ENCODE results near the gene CRY1.

The CRY1 gene

DNA sequence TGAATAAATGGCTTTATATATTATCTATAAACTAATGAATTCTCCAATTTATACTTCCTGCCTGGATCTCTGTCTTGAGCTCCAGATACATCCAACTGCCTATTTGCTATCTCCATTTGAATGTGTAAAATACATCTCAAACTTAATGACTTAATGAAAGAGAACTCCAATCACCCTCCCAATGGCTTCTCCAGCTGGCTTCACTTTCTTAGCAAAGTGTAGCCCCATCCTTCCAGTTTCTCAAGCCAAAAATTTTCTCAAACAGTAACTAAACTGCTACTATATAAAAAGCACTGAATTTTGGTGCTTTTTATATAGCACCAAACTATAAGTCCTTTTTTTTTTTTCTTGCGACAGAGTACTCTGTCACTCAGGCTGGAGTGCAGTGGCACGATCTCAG, 2.6 kb downstream of the CRY1 start:
- H2AFZ ChIP-seq (ENCODE audit: low read depth, low read length, severe bottlenecking), result no peak overlapping the region
- H4K20me1 ChIP-seq (ENCODE audit: low read depth, low read length), result no peaks in the 10 kb centered on the region
- 0 out of 2 replicates have a peak, but pooled peaks cover 4% of the 10 kb centered on the region for H3K9me3 ChIP-seq (ENCODE audit: insufficient read depth, low read length)
- H3F3A ChIP-seq (ENCODE audit: insufficient read depth), result no peaks in the 10 kb centered on the region
- H3K9ac ChIP-seq (ENCODE audit: low read length), result no peak overlapping the region
- H3K36me3 ChIP-seq (ENCODE audit: low read length), result no peaks in the 10 kb centered on the region
- H3K79me2 ChIP-seq (ENCODE audit: insufficient read depth, low read length), result no peaks in the 10 kb centered on the region
- no peaks in the 10 kb centered on the region for H3K9me2 ChIP-seq (replicated peaks; ENCODE audit: insufficient read depth, low read length)
- H3K4me3 ChIP-seq (ENCODE audit: insufficient read depth, low read length, poor library complexity, severe bottlenecking), result no peak overlapping the region
- no peak overlapping the region for H3K27ac ChIP-seq (ENCODE audit: low read depth, low read length)
- no peaks in the 10 kb centered on the region for H3K27me3 ChIP-seq (ENCODE audit: low read length)
- H3K4me2 ChIP-seq (ENCODE audit: low read depth, low read length, poor library complexity, severe bottlenecking), result no peak overlapping the region
- TF ChIP-seq EZH2phosphoT487 (conservative IDR thresholded peaks at IDR 0.05; ENCODE audit: low read length) (no peak), CTCF (IDR thresholded peaks at IDR 0.05; ENCODE audit: insufficient read depth, low read length, poor library complexity, severe bottlenecking) (no peak)

DNA sequence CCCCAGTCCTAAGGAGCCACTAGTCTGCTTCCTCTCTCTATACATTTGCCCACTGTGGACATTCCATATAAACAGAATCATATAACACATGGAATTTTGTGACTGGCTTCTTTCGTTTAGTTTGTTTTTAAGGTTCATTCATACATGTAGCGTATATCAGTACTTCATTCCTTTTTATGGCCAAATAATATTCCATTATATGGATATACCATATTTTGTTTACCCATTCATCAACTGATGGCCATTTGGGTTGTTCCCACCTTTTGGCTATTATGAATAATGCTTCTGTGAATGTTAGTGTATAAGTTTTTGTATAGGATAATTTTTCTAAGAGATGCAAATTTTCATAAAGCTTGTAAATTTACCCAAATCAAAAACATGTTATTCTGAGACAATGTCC, 4.4 kb downstream of the CRY1 start:
- H2AFZ ChIP-seq (ENCODE audit: low read depth, low read length, severe bottlenecking), result no peak overlapping the region

GRCh38 chr12:107086314-107086713, 7.0 kb downstream of the CRY1 start:
- Histone ChIP-seq H3K27ac (ENCODE audit: low read depth, low read length) (no peak overlapping the region), H3K9ac (ENCODE audit: low read length) (no peak overlapping the region), H4K20me1 (ENCODE audit: low read depth, low read length) (no peaks in the 10 kb centered on the region), H3K9me3 (ENCODE audit: insufficient read depth, low read length) (0 out of 2 replicates have a peak, but pooled peaks cover 4% of the 10 kb centered on the region), H3K4me2 (ENCODE audit: low read depth, low read length, poor library complexity, severe bottlenecking) (no peak overlapping the region), H3K9me2 (replicated peaks; ENCODE audit: insufficient read depth, low read length) (no peaks in the 10 kb centered on the region), H3K27me3 (ENCODE audit: low read length) (no peaks in the 10 kb centered on the region), H3K4me3 (ENCODE audit: insufficient read depth, low read length, poor library complexity, severe bottlenecking) (no peak overlapping the region), H3F3A (ENCODE audit: insufficient read depth) (no peaks in the 10 kb centered on the region), H3K36me3 (ENCODE audit: low read length) (no peaks in the 10 kb centered on the region), H3K79me2 (ENCODE audit: insufficient read depth, low read length) (no peaks in the 10 kb centered on the region), H2AFZ (ENCODE audit: low read depth, low read length, severe bottlenecking) (no peak overlapping the region)
- TF ChIP-seq CTCF (IDR thresholded peaks at IDR 0.05; ENCODE audit: insufficient read depth, low read length, poor library complexity, severe bottlenecking), result no peak
- TF ChIP-seq EZH2phosphoT487 (conservative IDR thresholded peaks at IDR 0.05; ENCODE audit: low read length), result no peak

More for the DNA sequence above, 4.4 kb downstream of the CRY1 start:
- H3K27me3 ChIP-seq (ENCODE audit: low read length), result no peaks in the 10 kb centered on the region
- no peak overlapping the region for H3K27ac ChIP-seq (ENCODE audit: low read depth, low read length)
- H3F3A ChIP-seq (ENCODE audit: insufficient read depth), result no peaks in the 10 kb centered on the region
- no peak overlapping the region for H3K9ac ChIP-seq (ENCODE audit: low read length)
- no peak overlapping the region for H3K4me2 ChIP-seq (ENCODE audit: low read depth, low read length, poor library complexity, severe bottlenecking)
- TF ChIP-seq CTCF (IDR thresholded peaks at IDR 0.05; ENCODE audit: insufficient read depth, low read length, poor library complexity, severe bottlenecking) (no peak), EZH2phosphoT487 (conservative IDR thresholded peaks at IDR 0.05; ENCODE audit: low read length) (no peak)
- 0 out of 2 replicates have a peak, but pooled peaks cover 4% of the 10 kb centered on the region for H3K9me3 ChIP-seq (ENCODE audit: insufficient read depth, low read length)
- no peaks in the 10 kb centered on the region for H3K36me3 ChIP-seq (ENCODE audit: low read length)
- no peaks in the 10 kb centered on the region for H3K9me2 ChIP-seq (replicated peaks; ENCODE audit: insufficient read depth, low read length)
- H3K79me2 ChIP-seq (ENCODE audit: insufficient read depth, low read length), result no peaks in the 10 kb centered on the region
- no peak overlapping the region for H3K4me3 ChIP-seq (ENCODE audit: insufficient read depth, low read length, poor library complexity, severe bottlenecking)
- no peaks in the 10 kb centered on the region for H4K20me1 ChIP-seq (ENCODE audit: low read depth, low read length)

All from SU-DHL-6 (cell line).